ENCODE data around the gene ARHGAP40.

ARHGAP40 gene

GRCh38 chr20:38601216-38602184 is at the start of gene ARHGAP40:
ARHGAP40 (plus strand) TSS chr20:38601809.
- no peak for DNase-seq (ENCODE audit: low spot score)

DNA sequence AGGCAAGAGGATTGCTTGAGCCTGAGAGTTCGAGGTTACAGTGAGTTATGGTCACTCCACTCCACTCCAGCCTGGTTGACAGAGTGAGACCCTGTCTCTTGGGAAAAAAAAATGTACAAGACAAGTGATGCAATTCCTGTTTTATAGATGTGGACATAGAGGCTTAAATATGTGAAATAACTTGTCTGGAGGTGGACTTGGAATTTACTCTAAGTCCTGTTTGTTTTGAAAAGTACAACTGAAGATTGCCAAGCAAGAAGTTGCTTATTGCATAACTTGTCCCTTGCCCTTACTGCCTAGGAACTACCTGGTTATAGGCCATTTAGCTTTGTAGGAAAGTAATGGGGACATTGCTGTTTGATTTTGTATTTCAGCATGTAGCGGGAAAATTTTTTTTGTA is 46.6 kb upstream of the ARHGAP40 start:
- DNase-seq (ENCODE audit: low spot score): no peak

DNA sequence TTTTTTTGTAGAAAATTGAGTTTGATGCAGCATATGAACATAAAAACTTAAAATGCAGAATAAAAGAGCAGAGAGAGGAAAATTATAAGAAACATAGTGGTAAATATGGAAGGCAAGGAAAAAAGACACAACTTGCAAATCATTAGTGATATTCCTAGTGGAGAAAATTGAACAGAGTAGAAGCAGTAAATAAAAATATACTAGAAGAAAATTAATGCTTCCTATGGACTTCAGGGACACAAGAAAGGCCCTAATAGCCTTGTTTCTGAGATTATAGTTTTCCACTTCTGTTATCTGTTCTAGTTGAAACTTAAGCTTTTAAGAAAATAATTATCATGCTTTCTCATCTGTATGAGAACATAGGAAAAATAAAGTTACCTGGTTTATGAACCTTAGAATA is 46.2 kb upstream of the ARHGAP40 start:
- no peak for DNase-seq (ENCODE audit: low spot score)

DNA sequence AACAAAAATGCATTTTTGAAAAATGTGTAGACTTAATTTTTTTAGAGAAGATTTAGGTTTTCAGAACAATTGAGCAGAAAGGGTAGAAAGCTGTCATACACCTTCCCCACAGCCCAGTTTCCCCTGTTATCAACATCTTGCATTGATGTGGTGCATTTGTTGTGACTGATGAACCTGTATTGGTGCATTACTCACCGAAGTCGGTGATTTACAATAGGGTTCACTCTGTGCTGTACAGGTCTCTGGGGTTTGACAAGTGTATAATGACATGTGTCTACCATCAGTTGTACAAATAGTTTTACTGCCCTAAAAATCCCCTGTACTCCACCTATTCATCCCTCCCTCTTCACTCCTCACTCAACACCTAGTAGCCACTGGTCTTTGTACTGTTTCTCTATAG is 44.4 kb upstream of the ARHGAP40 start:
- no peak for DNase-seq (ENCODE audit: low spot score)

DNA sequence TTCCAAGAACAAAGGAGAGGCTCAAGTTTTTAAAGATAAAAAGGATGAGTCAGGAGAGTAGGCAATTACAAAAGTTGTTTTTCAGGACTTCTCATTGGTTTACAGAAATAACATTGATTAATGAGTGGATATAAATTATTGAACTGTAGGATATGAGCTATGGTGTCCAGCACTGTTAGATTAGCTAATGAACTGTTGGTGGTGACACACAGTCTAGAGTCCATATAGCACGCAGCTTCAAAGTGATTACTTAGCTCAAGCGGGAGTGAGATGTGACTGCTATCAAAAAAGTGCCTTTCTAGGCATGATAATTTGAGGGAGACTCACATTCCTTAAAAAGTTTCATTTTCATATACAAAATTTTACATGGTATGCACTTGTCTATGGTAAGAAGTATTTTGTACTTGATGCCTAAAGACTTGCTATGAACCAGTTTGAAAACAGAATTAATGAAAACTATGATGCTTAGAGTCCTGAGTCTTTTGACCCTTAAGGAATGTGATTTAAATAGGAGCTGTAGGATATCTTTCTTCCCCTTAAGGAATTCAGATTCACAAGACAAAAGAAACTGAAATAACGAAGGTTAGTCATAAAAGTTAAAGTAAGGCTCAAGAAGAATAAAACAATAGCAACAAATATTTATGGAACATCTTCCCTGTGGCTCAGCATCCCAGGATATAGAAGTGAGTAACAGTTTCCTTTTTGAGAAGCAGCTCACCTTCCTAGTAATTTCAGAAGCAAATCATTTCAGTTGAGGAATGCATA is 42.8 kb upstream of the ARHGAP40 start:
- no peak for DNase-seq (ENCODE audit: low spot score)

DNA sequence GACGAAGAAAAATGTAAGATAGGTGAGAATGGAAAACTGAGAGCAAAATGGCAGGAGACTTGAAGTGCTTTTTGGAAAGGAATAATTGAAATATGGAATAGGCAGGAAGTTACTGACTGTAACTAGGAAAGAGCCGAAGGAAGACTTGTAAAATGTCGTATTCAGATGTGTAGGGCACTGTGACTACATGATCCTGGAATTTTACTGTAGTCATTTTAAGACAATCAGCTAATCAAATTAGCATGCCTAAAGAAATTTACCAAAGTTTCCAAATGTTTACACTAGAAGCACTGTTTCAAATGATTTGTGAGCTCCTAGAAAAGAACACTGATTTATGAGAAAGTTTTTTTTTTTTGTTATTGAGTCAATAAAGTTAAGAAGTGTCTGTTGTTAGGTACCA is 41.8 kb upstream of the ARHGAP40 start:
- DNase-seq (ENCODE audit: low spot score): no peak

DNA sequence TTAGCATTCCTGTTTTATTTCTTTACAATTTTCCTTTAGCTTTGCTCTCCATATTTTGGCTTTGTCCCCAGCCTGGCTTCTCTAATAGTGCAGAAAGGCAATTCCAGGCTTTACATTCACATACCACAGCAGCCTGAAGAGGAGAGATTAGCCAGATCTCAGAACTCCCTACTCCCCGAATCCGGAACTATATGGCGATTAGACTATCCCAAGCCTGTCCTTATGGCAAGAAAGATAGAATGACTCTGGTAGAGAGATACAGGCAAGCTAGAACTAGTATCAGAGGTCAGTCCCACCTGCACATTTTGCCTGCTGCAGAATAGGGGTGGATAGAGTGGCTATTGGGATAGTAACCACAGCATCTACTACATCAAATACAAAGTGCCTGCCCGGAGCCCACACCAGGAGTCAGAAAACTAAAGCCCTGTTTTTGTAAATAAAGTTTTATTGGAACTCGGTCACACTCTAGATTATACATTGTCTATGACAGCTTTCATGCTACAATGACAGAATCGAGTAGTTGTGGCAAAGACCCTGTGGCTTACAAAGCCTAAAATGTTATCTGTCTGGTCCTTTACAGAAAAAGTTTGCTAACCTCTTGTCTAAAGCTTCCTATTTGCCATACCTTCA is 37.7 kb upstream of the ARHGAP40 start:
- DNase-seq (ENCODE audit: low spot score): no peak

GRCh38 chr20:38564680-38565079 is 36.9 kb upstream of the ARHGAP40 start:
- no peak for DNase-seq (ENCODE audit: low spot score)

- DNase-seq (ENCODE audit: low spot score): no peak
Measured at GRCh38 chr20:38566036-38566598, 35.5 kb upstream of the ARHGAP40 start.

DNA sequence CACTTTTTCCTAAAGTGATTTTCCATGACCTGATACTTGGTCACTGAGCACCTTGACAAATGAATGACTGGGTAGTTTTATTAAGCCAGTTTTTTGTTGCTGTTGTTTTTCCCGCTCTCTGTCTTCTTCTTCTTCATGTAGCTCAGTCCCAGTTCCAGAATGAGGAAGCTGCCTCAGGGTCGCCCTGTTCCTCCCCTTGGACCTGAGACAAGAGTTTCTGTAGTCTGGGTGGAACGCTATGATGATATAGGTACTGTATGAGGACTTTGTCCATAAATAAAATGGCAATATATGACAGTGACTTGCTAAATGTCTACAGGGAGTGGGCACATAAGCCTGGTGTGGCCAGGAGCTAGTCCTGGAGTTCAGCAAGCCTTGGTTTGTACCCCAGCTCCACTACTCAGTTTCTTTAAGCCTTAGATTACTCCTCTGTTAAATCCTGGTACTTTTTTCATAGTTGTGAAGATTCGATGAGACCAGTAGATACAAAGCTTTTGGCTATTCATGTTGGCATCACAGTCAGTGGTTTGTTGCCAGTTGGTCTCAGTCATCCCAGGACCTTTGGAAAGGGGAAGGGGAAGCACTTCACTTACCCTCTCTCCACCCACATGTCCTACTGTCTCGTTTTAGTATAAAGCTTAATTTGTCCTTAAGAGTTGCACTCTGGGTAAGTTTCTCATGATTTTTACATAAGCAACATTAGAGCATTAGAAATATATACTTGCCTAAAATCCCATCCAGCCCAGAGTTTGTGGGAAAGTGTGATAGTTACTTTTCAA is 31.7 kb upstream of the ARHGAP40 start:
- no peak for DNase-seq (ENCODE audit: low spot score)

DNA sequence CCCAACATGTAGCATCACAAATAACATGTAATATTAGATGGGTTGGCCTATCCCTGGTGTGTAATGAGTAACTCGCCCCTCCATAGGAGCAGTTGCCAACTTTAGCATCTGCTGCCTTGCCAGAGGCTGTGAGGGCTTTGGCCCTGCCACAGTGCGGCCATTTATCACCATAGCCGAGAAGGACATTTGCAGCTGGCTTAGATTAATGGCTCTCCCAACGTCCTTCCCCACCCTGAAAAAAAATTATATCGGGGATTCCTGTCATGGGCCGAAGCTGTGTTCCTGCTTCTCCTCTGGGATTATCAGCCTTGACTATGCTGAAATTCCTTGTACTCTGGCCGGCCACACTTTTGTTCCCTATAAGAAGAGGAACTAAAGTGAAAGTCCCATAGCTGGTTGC is 28.2 kb upstream of the ARHGAP40 start:
- no peak for DNase-seq (ENCODE audit: low spot score)

DNA sequence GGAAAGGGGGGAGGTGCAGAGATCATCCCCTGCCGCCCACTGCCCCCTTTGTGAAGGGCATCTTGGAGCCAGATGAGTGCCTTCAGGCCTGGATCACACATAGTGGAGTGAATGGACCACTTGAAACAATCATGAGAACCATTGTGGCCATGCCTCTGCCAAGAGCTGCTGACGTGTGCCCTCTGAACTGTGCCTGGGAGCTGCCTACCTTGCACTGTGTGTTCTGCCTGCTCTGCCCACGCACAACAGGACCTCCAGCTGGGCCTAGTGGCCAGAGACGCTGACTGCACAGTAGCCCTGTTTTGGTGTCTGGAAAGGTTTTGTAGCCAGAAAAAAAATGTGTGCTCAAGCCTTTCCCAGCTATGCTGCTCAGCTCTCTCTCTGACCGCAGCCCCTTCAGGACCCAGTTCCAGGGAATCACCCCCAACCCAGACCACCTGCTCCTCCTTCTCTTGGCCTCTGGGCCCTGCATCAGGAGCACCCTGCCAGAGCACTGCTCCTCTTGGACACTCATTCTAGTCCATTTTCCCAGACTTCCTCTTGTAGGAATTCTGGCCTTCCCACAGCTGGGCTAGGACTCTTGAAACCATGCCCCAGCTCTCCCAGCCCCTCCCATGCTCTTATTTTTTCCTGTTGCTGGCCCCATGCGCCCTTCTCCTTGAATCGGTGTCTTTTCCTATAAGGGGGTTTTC is 22.2 kb upstream of the ARHGAP40 start:
- no peak for DNase-seq (ENCODE audit: low spot score)

GRCh38 chr20:38579921-38580320 is 21.7 kb upstream of the ARHGAP40 start:
- no peak for DNase-seq (ENCODE audit: low spot score)

DNA sequence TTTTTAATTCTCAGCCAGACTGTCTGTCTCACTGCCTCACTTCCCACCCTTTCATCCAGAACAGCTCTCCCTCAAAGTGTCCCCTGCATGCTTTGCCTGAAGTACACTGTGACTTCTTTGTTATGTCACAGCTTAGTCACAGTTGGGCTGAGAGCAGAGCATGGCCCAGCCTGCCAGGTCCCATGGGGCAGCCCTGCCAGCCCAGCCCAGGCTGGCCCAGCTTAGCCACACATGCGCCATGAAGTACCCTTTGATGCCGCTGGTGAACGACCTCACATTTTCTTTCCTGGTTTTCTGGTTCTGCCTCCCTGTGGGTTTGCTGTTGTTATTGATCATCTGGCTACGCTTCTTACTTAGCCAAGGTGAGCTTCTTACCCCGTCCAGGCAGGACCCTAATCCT is 20.6 kb upstream of the ARHGAP40 start, which contains the start of gene ADIG:
Gene ADIG, plus strand, starts transcription at position 185 of the 400 bp plus-strand sequence. Its CDS starts 54 bp downstream, at position 239.
- DNase-seq (ENCODE audit: low spot score): no peak

GRCh38 chr20:38581830-38582358 is 19.7 kb upstream of the ARHGAP40 start:
- DNase-seq (ENCODE audit: low spot score): no peak

- no peak for DNase-seq (ENCODE audit: low spot score)
Measured at GRCh38 chr20:38583306-38583705, 18.3 kb upstream of the ARHGAP40 start.

DNA sequence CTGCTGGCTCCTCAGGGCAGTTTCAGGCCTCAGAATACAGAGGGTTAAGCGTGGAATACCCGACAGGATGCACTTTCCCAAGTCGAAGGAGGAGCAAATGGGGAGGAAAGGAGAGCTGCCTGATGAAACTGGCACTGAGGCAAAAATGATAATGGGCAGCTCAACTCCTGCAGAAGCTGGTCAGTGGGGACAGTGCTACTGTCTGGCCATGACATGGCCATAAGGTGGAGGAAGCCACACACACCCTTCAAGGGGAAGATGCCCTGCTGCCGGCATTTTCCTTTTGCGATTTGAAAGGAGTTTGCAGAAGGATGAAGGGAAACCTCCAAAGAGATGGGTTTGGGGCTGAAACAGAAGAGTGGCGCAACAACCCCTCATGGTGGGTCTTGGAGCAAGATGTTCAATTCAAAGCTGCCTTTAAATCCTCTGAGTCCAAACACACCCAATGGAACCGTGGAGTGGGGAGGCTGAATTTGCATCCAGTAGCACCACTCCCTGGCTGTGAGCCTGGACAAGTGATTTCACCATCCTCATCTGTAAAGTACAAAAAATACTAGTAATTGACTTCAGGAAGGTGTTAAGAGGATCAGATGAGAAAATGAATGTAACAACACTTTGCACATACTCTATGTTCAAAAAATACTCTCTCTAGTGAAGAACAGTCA is 17.4 kb upstream of the ARHGAP40 start:
- no peak for DNase-seq (ENCODE audit: low spot score)

GRCh38 chr20:38585404-38586180 is 16.0 kb upstream of the ARHGAP40 start:
- DNase-seq (ENCODE audit: low spot score): no peak

GRCh38 chr20:38586181-38586525 is 15.5 kb upstream of the ARHGAP40 start:
- no peak for DNase-seq (ENCODE audit: low spot score)
